ENCODE measurements around the gene INAVA. TPM values are rescaled to one million over a fixed set of nuclear protein-coding genes. Genes with fewer than 3 reads are reported as not detected.

Gene INAVA
- total and polyA plus RNA-seq, 4 donors = 5.8 to 17.1 (median 9.3) TPM

- Histone ChIP-seq H3K27me3 (ENCODE audit: control insufficient read depth in 3 of 3, insufficient read depth in 3 of 3, low read length in 2 of 3) (no peaks in the 10 kb centered on the region), H3K9ac (ENCODE audit: insufficient read depth in 1 of 2, low read length in 2 of 2) (no peak overlapping the region), H3K27ac (ENCODE audit: low read depth in 1 of 2, low read length in 1 of 2) (no peak overlapping the region), H3K4me3 (no peak overlapping the region), H3K4me1 (ENCODE audit: control insufficient read depth in 5 of 5, insufficient read depth in 5 of 5, low read length in 5 of 5) (no peaks in the 10 kb centered on the region), H3K9me3 (ENCODE audit: control insufficient read depth in 4 of 4, insufficient read depth in 3 of 4, low read length in 3 of 4) (no peaks in the 10 kb centered on the region), H3K36me3 (ENCODE audit: control insufficient read depth in 4 of 4, insufficient read depth in 4 of 4, low read length in 4 of 4) (no peaks in the 10 kb centered on the region)
- ATAC-seq (ENCODE audit: insufficient read depth, low FRiP score) = no peak
- DNase-seq = no peak
- 84 to 91% methylated on average over 2 of the region's 2 CpGs for WGBS, 2 donors
- TF ChIP-seq, protein P1, sequence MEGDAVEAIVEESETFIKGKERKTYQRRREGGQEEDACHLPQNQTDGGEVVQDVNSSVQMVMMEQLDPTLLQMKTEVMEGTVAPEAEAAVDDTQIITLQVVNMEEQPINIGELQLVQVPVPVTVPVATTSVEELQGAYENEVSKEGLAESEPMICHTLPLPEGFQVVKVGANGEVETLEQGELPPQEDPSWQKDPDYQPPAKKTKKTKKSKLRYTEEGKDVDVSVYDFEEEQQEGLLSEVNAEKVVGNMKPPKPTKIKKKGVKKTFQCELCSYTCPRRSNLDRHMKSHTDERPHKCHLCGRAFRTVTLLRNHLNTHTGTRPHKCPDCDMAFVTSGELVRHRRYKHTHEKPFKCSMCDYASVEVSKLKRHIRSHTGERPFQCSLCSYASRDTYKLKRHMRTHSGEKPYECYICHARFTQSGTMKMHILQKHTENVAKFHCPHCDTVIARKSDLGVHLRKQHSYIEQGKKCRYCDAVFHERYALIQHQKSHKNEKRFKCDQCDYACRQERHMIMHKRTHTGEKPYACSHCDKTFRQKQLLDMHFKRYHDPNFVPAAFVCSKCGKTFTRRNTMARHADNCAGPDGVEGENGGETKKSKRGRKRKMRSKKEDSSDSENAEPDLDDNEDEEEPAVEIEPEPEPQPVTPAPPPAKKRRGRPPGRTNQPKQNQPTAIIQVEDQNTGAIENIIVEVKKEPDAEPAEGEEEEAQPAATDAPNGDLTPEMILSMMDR (IDR thresholded peaks at IDR 0.05; ENCODE audit: control extremely low read depth, extremely low read depth) = no peak
Observed at GRCh38 chr1:200919386-200919785, 24.7 kb downstream of the INAVA start.

DNA sequence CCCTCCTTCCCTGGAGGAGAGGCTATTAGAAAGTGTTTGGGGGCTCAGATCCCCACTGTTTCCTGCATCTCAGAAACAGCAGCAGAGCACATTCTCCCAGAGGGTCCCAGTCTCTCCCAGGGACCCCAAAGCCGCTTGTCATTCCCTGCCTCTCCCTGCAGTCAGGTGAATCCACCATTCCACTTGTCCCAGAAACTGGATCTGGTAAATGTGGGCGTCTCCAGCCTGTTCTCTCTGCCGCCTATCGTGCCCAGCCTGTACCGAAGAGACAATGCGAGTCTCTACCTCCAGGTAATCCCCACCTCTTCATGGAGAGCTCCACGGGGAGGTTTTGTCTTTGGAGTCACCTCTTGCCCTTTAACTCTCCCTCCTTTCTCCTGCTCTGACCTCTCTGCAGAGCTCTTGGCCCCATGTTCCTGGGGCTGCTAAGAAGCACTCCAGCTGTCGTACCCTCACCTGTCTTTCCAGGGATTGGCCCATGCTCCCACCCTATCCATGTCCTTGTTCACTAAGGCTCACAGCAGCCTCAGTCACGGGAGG, 26.9 kb downstream of the INAVA start:
- H3K9me3 ChIP-seq (ENCODE audit: control insufficient read depth in 4 of 4, insufficient read depth in 3 of 4, low read length in 3 of 4) = no peaks in the 10 kb centered on the region
- no peak overlapping the region for H3K9ac ChIP-seq (ENCODE audit: insufficient read depth in 1 of 2, low read length in 2 of 2)
- WGBS, 2 donors = 84 to 89% methylated on average over 9 of the region's 9 CpGs
- no peaks in the 10 kb centered on the region for H3K4me1 ChIP-seq (ENCODE audit: control insufficient read depth in 5 of 5, insufficient read depth in 5 of 5, low read length in 5 of 5)
- TF ChIP-seq, protein P1 (IDR thresholded peaks at IDR 0.05; ENCODE audit: control extremely low read depth, extremely low read depth) = no peak
- DNase-seq (no peak), ATAC-seq (ENCODE audit: insufficient read depth, low FRiP score) (no peak)
- H3K27me3 ChIP-seq (ENCODE audit: control insufficient read depth in 3 of 3, insufficient read depth in 3 of 3, low read length in 2 of 3) = no peaks in the 10 kb centered on the region
- no peaks in the 10 kb centered on the region for H3K36me3 ChIP-seq (ENCODE audit: control insufficient read depth in 4 of 4, insufficient read depth in 4 of 4, low read length in 4 of 4)
- no peak overlapping the region for H3K27ac ChIP-seq (ENCODE audit: low read depth in 1 of 2, low read length in 1 of 2)
- no peak overlapping the region for H3K4me3 ChIP-seq

DNA sequence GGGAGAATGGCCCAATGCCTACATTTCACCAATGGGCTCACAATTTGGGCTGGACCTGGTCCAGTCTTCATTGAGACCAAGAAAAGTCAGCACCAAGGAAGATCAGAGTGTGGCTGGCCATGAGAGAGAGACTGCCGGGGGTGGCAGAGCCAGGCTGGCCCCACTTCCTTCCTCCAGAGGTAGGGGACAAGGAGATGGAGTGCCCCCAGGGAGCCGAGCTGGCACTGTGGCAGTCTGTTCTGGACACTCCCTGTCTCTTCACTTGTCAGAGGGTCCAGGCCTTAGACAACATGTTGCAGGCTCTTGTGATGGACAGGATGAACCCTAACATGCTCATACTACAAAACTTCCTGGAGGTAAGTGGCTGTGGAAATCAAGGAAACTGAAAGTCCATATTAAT, 27.7 kb downstream of the INAVA start:
- no peak for DNase-seq
- TF ChIP-seq, protein P1 (IDR thresholded peaks at IDR 0.05; ENCODE audit: control extremely low read depth, extremely low read depth) = no peak
- no peak for ATAC-seq (ENCODE audit: insufficient read depth, low FRiP score)
- Histone ChIP-seq H3K27ac (ENCODE audit: low read depth in 1 of 2, low read length in 1 of 2) (no peak overlapping the region), H3K9me3 (ENCODE audit: control insufficient read depth in 4 of 4, insufficient read depth in 3 of 4, low read length in 3 of 4) (no peaks in the 10 kb centered on the region), H3K4me3 (no peak overlapping the region), H3K36me3 (ENCODE audit: control insufficient read depth in 4 of 4, insufficient read depth in 4 of 4, low read length in 4 of 4) (no peaks in the 10 kb centered on the region), H3K9ac (ENCODE audit: insufficient read depth in 1 of 2, low read length in 2 of 2) (no peak overlapping the region), H3K27me3 (ENCODE audit: control insufficient read depth in 3 of 3, insufficient read depth in 3 of 3, low read length in 2 of 3) (no peaks in the 10 kb centered on the region), H3K4me1 (ENCODE audit: control insufficient read depth in 5 of 5, insufficient read depth in 5 of 5, low read length in 5 of 5) (no peaks in the 10 kb centered on the region)
- 66 to 77% methylated on average over 2 of the region's 2 CpGs for WGBS, 2 donors

DNA sequence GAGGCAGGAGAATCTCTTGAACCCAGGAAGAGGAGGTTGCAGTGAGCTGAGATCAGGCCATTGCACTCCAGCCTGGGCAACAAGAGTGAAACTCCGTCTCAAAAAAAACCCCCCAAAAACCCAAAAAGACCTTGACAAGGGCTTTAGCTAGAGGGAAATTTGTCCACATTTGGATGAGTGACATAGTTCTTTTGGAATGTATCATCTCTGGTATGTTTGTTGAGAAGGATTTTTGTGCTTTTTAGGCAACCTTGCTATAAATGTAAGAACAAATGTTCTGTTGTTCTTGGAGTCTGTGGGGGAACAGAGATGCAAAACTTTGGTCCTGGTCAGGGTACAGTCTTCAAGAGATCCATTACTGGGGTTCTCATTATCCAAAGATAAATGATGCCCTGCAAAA, 28.9 kb downstream of the INAVA start:
- H3K4me3 ChIP-seq = no peak overlapping the region
- H3K36me3 ChIP-seq (ENCODE audit: control insufficient read depth in 4 of 4, insufficient read depth in 4 of 4, low read length in 4 of 4) = no peaks in the 10 kb centered on the region
- WGBS, 2 donors = 80 to 100% methylated on average over 1 of the region's 1 CpG
- ATAC-seq (ENCODE audit: insufficient read depth, low FRiP score) (no peak), DNase-seq (no peak)
- no peak overlapping the region for H3K27ac ChIP-seq (ENCODE audit: low read depth in 1 of 2, low read length in 1 of 2)
- H3K9ac ChIP-seq (ENCODE audit: insufficient read depth in 1 of 2, low read length in 2 of 2) = no peak overlapping the region
- no peaks in the 10 kb centered on the region for H3K27me3 ChIP-seq (ENCODE audit: control insufficient read depth in 3 of 3, insufficient read depth in 3 of 3, low read length in 2 of 3)
- H3K4me1 ChIP-seq (ENCODE audit: control insufficient read depth in 5 of 5, insufficient read depth in 5 of 5, low read length in 5 of 5) = no peaks in the 10 kb centered on the region
- TF ChIP-seq, protein P1 (IDR thresholded peaks at IDR 0.05; ENCODE audit: control extremely low read depth, extremely low read depth) = no peak
- H3K9me3 ChIP-seq (ENCODE audit: control insufficient read depth in 4 of 4, insufficient read depth in 3 of 4, low read length in 3 of 4) = no peaks in the 10 kb centered on the region

Data from lung (tissue), 12 donors.